Trophoblast cell (in vitro differentiated cells and primary cell): Measurements from ENCODE around the gene ZP3.

Experiments
- DNase-seq, 2 donors: peaks; one replicate each; pipeline ENCODE4 v3.0.0-alpha.2; 2016
- H2AFZ ChIP-seq: 2 replicates; pipeline ENCODE4 v1.6.1; 2013; ENCODE audit warnings: low read length, moderate library complexity, mild to moderate bottlenecking; ENCODE audit not compliant: insufficient read depth, poor library complexity
- H2AK5ac ChIP-seq: 2 replicates; pipeline ENCODE4 v1.6.1; 2013; ENCODE audit warnings: mild to moderate bottlenecking, low read length
- H2BK120ac ChIP-seq: 2 replicates; pipeline ENCODE4 v1.6.1; 2013; ENCODE audit warnings: low read length, mild to moderate bottlenecking, moderate library complexity; ENCODE audit not compliant: insufficient read depth, poor library complexity
- H2BK12ac ChIP-seq: 2 replicates; pipeline ENCODE4 v1.6.1; 2013; ENCODE audit warnings: mild to moderate bottlenecking, low read length, moderate library complexity
- H2BK5ac ChIP-seq: 2 replicates; pipeline ENCODE4 v1.6.1; 2013; ENCODE audit warnings: low read length, low read depth, moderate library complexity, mild to moderate bottlenecking; ENCODE audit not compliant: poor library complexity
- H3K14ac ChIP-seq: 2 replicates; pipeline ENCODE4 v1.6.1; 2013; ENCODE audit warnings: mild to moderate bottlenecking, low read length
- H3K18ac ChIP-seq: 2 replicates; pipeline ENCODE4 v1.6.1; 2013; ENCODE audit warnings: mild to moderate bottlenecking, low read length
- H3K23ac ChIP-seq: 2 replicates; pipeline ENCODE4 v1.6.1; 2013; ENCODE audit warnings: low read length
- H3K27ac ChIP-seq: 2 replicates; pipeline ENCODE4 v1.5.1; 2013; ENCODE audit warnings: low read depth, mild to moderate bottlenecking, inconsistent platforms, low read length, moderate library complexity
- H3K27me3 ChIP-seq: 2 replicates; pipeline ENCODE4 v1.6.1; 2013; ENCODE audit warnings: inconsistent platforms, mild to moderate bottlenecking, low read length, moderate library complexity; ENCODE audit not compliant: insufficient read depth
- H3K36me3 ChIP-seq, 2 experiments: 1 replicate in 1 of 2; 2 replicates in 1 of 2; pipeline ENCODE4 v1.6.1; 2013; ENCODE audit warnings: low read length in 2 of 2, mild to moderate bottlenecking in 2 of 2, moderate library complexity in 1 of 2; ENCODE audit not compliant: insufficient read depth in 2 of 2, control insufficient read depth in 1 of 2
- H3K4ac ChIP-seq: 2 replicates; pipeline ENCODE4 v1.6.1; 2013; ENCODE audit warnings: low read depth, mild to moderate bottlenecking, low read length, moderate library complexity
- H3K4me1 ChIP-seq, 2 experiments: 1 replicate in 1 of 2; 2 replicates in 1 of 2; pipeline ENCODE4 v1.6.1; 2013; ENCODE audit warnings: low read length in 2 of 2, mild to moderate bottlenecking in 2 of 2, moderate library complexity in 1 of 2; ENCODE audit not compliant: insufficient read depth in 2 of 2, control insufficient read depth in 1 of 2
- H3K4me2 ChIP-seq: 2 replicates; pipeline ENCODE4 v1.6.1; 2013; ENCODE audit warnings: inconsistent platforms, mild to moderate bottlenecking, low read length, moderate library complexity
- H3K4me3 ChIP-seq: 2 replicates; pipeline ENCODE4 v1.5.1; 2013; ENCODE audit warnings: mild to moderate bottlenecking, low read depth, low read length, inconsistent platforms
- H3K79me1 ChIP-seq: one replicate; pipeline ENCODE4 v1.6.1; 2013; ENCODE audit warnings: low read length
- H3K79me2 ChIP-seq: 2 replicates; pipeline ENCODE4 v1.6.1; 2013; ENCODE audit warnings: low read length, mild to moderate bottlenecking; ENCODE audit not compliant: control insufficient read depth, insufficient read depth, poor library complexity
- H3K9ac ChIP-seq: 2 replicates; pipeline ENCODE4 v1.6.1; 2013; ENCODE audit warnings: mild to moderate bottlenecking, low read length
- H3K9me3 ChIP-seq: 2 replicates; pipeline ENCODE4 v1.6.1; 2013; ENCODE audit warnings: low read depth, mild to moderate bottlenecking, control low read depth, inconsistent platforms, low read length; ENCODE audit not compliant: insufficient read depth
- H4K12ac ChIP-seq: 2 replicates; pipeline ENCODE4 v1.6.1; 2013; ENCODE audit warnings: low read depth, mild to moderate bottlenecking, low read length, moderate library complexity
- H4K8ac ChIP-seq: 2 replicates; pipeline ENCODE4 v1.6.1; 2013; ENCODE audit warnings: low read depth, mild to moderate bottlenecking, low read length, moderate library complexity
- H4K91ac ChIP-seq: one replicate; pipeline ENCODE4 v1.6.1; 2013; ENCODE audit warnings: low read depth, mild to moderate bottlenecking, low read length, moderate library complexity
- WGBS: extraction: QIAGEN DNeasy Blood & Tissue Kit; methylation state at CpG from one replicate; pipeline ENCODE4 v1.1.7; 2013; ENCODE audit warnings: missing lambda C conversion rate; ENCODE audit not compliant: insufficient read length, insufficient coverage; ENCODE audit errors: extremely low coverage; 5-methylcytosine and 5-hydroxymethylcytosine counted together

ZP3 gene

DNA sequence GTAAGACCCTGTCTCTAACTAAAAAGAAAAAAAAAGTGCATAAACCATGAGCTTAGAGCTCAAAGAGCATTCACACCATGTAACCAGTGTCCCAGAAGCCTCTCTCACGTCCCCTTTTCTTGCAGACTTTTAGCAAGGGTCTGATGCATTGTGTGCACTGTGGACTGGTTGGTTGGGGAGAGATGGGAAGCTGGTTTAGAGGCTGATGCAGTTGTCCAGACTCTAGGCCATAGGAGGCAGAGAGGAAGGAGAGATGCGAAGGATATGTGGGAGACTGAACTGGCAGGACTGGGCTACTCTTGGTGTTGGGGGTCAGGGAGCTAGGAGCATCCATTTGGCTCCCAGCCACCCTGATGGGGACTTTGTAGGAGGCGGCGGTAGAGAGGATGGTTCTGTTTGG is 17.0 kb upstream of the ZP3 start:
- Histone ChIP-seq H3K4ac (no peak overlapping the region), H3K27ac (no peak overlapping the region), H3K79me1 (no peaks in the 10 kb centered on the region), H4K91ac (no peak overlapping the region), H2BK120ac (no peak overlapping the region), H3K4me3 (no peak overlapping the region), H2BK12ac (no peak overlapping the region), H3K9me3 (no peaks in the 10 kb centered on the region), H2BK5ac (no peak overlapping the region), H3K4me1 (peaks cover 0 to 6% of the 10 kb centered on the region in 2 experiments), H4K8ac (no peak overlapping the region), H3K9ac (no peak overlapping the region), H3K18ac (no peak overlapping the region), H3K23ac (no peak overlapping the region), H2AFZ (no peak overlapping the region), H3K4me2 (no peak overlapping the region), H3K14ac (no peak overlapping the region), H3K36me3 (no peaks in the 10 kb centered on the region), H3K79me2 (no peaks in the 10 kb centered on the region), H3K27me3 (no peaks in the 10 kb centered on the region), H2AK5ac (no peak overlapping the region), H4K12ac (no peak overlapping the region)
- WGBS = no CpG with 5 or more reads among the region's 4 CpGs
- DNase-seq = no peak

- Histone ChIP-seq H3K9ac (no peak overlapping the region), H3K27ac (no peak overlapping the region), H4K12ac (no peak overlapping the region), H3K4me3 (no peak overlapping the region), H3K23ac (no peak overlapping the region), H4K8ac (no peak overlapping the region), H3K4me1 (peaks cover 0 to 6% of the 10 kb centered on the region in 2 experiments), H3K27me3 (no peaks in the 10 kb centered on the region), H3K18ac (no peak overlapping the region), H3K36me3 (no peaks in the 10 kb centered on the region), H3K9me3 (no peaks in the 10 kb centered on the region), H3K14ac (no peak overlapping the region), H2BK5ac (no peak overlapping the region), H3K4me2 (no peak overlapping the region), H2AK5ac (no peak overlapping the region), H4K91ac (no peak overlapping the region), H3K79me2 (no peaks in the 10 kb centered on the region), H3K79me1 (no peaks in the 10 kb centered on the region), H3K4ac (no peak overlapping the region), H2AFZ (no peak overlapping the region), H2BK12ac (no peak overlapping the region), H2BK120ac (no peak overlapping the region)
- DNase-seq = no peak
Measured at GRCh38 chr7:76408121-76408560, 16.6 kb upstream of the ZP3 start.

GRCh38 chr7:76409537-76409936 is 15.2 kb upstream of the ZP3 start, which contains the start of gene SSC4D:
Gene SSC4D (minus strand): TSS chr7:76409697. CDS start chr7:76404439, 5,258 bp downstream.
- no peak for DNase-seq
- no peaks in the 10 kb centered on the region for H3K79me1 ChIP-seq
- no peaks in the 10 kb centered on the region for H3K9me3 ChIP-seq
- H3K14ac ChIP-seq = peak within 1 kb of the TSS; percentile 59
- H3K27ac ChIP-seq = no peak within 1 kb of the TSS
- H3K4me3 ChIP-seq = no peak within 1 kb of the TSS
- H3K27me3 ChIP-seq = no peaks in the 10 kb centered on the region
- peaks cover 0 to 6% of the 10 kb centered on the region in 2 experiments for H3K4me1 ChIP-seq
- H4K12ac ChIP-seq = no peak within 1 kb of the TSS
- no peaks in the 10 kb centered on the region for H3K36me3 ChIP-seq
- WGBS = no CpG with 5 or more reads among the region's 6 CpGs
- H3K4ac ChIP-seq = no peak within 1 kb of the TSS
- H2AFZ ChIP-seq = peak within 1 kb of the TSS; percentile 44
- no peak within 1 kb of the TSS for H3K23ac ChIP-seq
- no peak within 1 kb of the TSS for H2BK120ac ChIP-seq
- H4K8ac ChIP-seq = peak within 1 kb of the TSS; percentile 85
- no peak within 1 kb of the TSS for H3K18ac ChIP-seq
- H2BK5ac ChIP-seq = no peak within 1 kb of the TSS
- no peak within 1 kb of the TSS for H4K91ac ChIP-seq
- H2AK5ac ChIP-seq = no peak within 1 kb of the TSS
- H3K9ac ChIP-seq = no peak within 1 kb of the TSS
- H3K79me2 ChIP-seq = no peaks in the 10 kb centered on the region
- peak within 1 kb of the TSS; percentile 41 for H3K4me2 ChIP-seq
- H2BK12ac ChIP-seq = peak within 1 kb of the TSS; percentile 56

DNA sequence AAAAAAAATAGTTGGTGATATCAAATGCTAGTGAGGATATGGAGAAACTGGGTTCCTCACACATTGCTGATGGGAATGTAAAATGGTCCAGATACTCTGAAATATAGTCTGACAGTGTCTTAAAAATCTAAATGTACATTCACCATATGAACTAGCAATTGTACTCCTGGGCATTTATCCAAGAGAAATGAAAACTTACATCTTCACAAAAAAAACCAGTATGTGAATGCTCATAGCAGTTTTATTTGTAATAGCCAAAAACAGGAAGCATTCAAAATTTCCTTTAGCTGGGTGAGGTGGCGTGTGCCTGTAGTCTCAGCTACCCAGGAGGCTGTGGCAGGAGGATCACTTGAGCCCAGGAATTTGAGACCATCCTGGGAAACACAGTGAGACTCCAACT is 13.1 kb upstream of the ZP3 start:
- no peak for DNase-seq
- Histone ChIP-seq H3K14ac (no peak overlapping the region), H2BK5ac (no peak overlapping the region), H2BK120ac (no peak overlapping the region), H4K91ac (no peak overlapping the region), H3K4me2 (no peak overlapping the region), H3K18ac (no peak overlapping the region), H4K12ac (no peak overlapping the region), H3K9ac (no peak overlapping the region), H3K27me3 (no peaks in the 10 kb centered on the region), H3K4me3 (no peak overlapping the region), H3K79me2 (no peaks in the 10 kb centered on the region), H3K4ac (no peak overlapping the region), H3K27ac (no peak overlapping the region), H2AK5ac (no peak overlapping the region), H2AFZ (no peak overlapping the region), H3K23ac (no peak overlapping the region), H3K4me1 (peaks cover 0 to 6% of the 10 kb centered on the region in 2 experiments), H3K36me3 (no peaks in the 10 kb centered on the region), H3K79me1 (no peaks in the 10 kb centered on the region), H2BK12ac (no peak overlapping the region), H4K8ac (no peak overlapping the region), H3K9me3 (no peaks in the 10 kb centered on the region)
- WGBS = no CpG with 5 or more reads among the region's 1 CpG
